Neural cell (in vitro differentiated cells): ENCODE results near the gene SLC2A1.
A peak's percentile ranks its signal among the peaks of the same experiment; 100 is the strongest.

Experiments
- CTCF ChIP-seq: fragments of 450-650 bp; IDR thresholded peaks from 2 replicates; pipeline ENCODE4 v1.5.1; 2014; ENCODE audit warnings: antibody characterized with exemption, mild to moderate bottlenecking, moderate library complexity; ENCODE audit not compliant: poor library complexity, severe bottlenecking
- EP300 ChIP-seq: fragments of 450-650 bp; conservative IDR thresholded peaks from 2 replicates; pipeline ENCODE4 v1.6.1; 2014; ENCODE audit warnings: antibody characterized with exemption, mild to moderate bottlenecking, moderate library complexity; ENCODE audit not compliant: poor library complexity, severe bottlenecking
- EZH2 ChIP-seq: fragments of 200-600, 300-800 bp; shearing (Covaris generic), sonication (generic); IDR thresholded peaks from 2 replicates; pipeline ENCODE4 v1.6.1; 2014; ENCODE audit warnings: antibody characterized with exemption, low read length, borderline replicate concordance, mild to moderate bottlenecking; ENCODE audit not compliant: insufficient read depth, poor library complexity, severe bottlenecking
- REST ChIP-seq: IDR thresholded peaks from 2 replicates; pipeline ENCODE4 v1.6.1; 2012; ENCODE audit warnings: borderline replicate concordance
- SMC3 ChIP-seq: fragments of 450-650 bp; conservative IDR thresholded peaks from 2 replicates; pipeline ENCODE4 v1.6.1; 2014; ENCODE audit warnings: antibody characterized with exemption, mild to moderate bottlenecking, moderate library complexity; ENCODE audit not compliant: poor library complexity

GRCh38 chr1:42913426-42914091 is 45.1 kb downstream of the SLC2A1 start:
- no peak for TF ChIP-seq EZH2
- TF ChIP-seq REST: no peak
- TF ChIP-seq CTCF: peak; percentile 63
- TF ChIP-seq EP300: no peak
- TF ChIP-seq SMC3: peak; percentile 81
